Epidermal melanocyte (primary cell): ENCODE data around the gene PTTG1IP.
A peak's percentile ranks its signal among the peaks of the same experiment; 100 is the strongest.
"Not testable (repeated sequence)": the region's sequence is repeated elsewhere in the genome, so short reads cannot be mapped to it uniquely, and the experiment has no call there.

ENCODE experiments used
- DNase-seq: peaks from one replicate; pipeline ENCODE4 v3.0.0; 2011; ENCODE audit warnings: low spot score; ENCODE audit not compliant: insufficient read length

Gene PTTG1IP

GRCh38 chr21:44883250-44883649, 9.8 kb upstream of the PTTG1IP start:
- DNase-seq = no peak

- DNase-seq = no peak
Observed at GRCh38 chr21:44881198-44881872, 7.8 kb upstream of the PTTG1IP start.

GRCh38 chr21:44880405-44881197, 7.1 kb upstream of the PTTG1IP start:
- no peak for DNase-seq

- not testable (repeated sequence) for DNase-seq
Observed at GRCh38 chr21:44879238-44879637, 5.7 kb upstream of the PTTG1IP start.

GRCh38 chr21:44878053-44878982, 4.8 kb upstream of the PTTG1IP start:
- DNase-seq = no peak

GRCh38 chr21:44876849-44877575, 3.5 kb upstream of the PTTG1IP start:
- no peak for DNase-seq

- DNase-seq = no peak
Observed at GRCh38 chr21:44875316-44875700, 1.8 kb upstream of the PTTG1IP start.

- no peak for DNase-seq
Observed at GRCh38 chr21:44874497-44875315, 1.2 kb upstream of the PTTG1IP start.

GRCh38 chr21:44874240-44874496, 678 bp upstream of the PTTG1IP start:
- DNase-seq = no peak

GRCh38 chr21:44872649-44873355, 688 bp downstream of the PTTG1IP start:
- DNase-seq = no peak

- DNase-seq = no peak
Observed at GRCh38 chr21:44872323-44872648, 1.2 kb downstream of the PTTG1IP start.

GRCh38 chr21:44871576-44872269, 1.8 kb downstream of the PTTG1IP start:
- peak; percentile 42 for DNase-seq

GRCh38 chr21:44870748-44871495, 2.6 kb downstream of the PTTG1IP start:
- no peak for DNase-seq

GRCh38 chr21:44869781-44870747, 3.4 kb downstream of the PTTG1IP start:
- peak; percentile 70 for DNase-seq

GRCh38 chr21:44868707-44869106, 4.8 kb downstream of the PTTG1IP start:
- no peak for DNase-seq

GRCh38 chr21:44867999-44868700, 5.3 kb downstream of the PTTG1IP start:
- no peak for DNase-seq

- DNase-seq = no peak
Observed at GRCh38 chr21:44867464-44867863, 6.0 kb downstream of the PTTG1IP start.
